Measurements from ENCODE around the gene WNT1. TPM values are rescaled to one million over a fixed set of nuclear protein-coding genes. Genes with fewer than 3 reads are reported as not detected.

The WNT1 gene
- total and polyA plus RNA-seq, 8 donors = not detected

- no peak for TF ChIP-seq CTCF (IDR thresholded peaks at IDR 0.05)
- no peaks in the 10 kb centered on the region for H3K4me1 ChIP-seq
- H3K36me3 ChIP-seq = peaks cover 0 to 66% (median 39%) of the 10 kb centered on the region in 3 donors
- no peaks in the 10 kb centered on the region for H3K27me3 ChIP-seq
- H3K4me3 ChIP-seq = no peak overlapping the region
- H3K27ac ChIP-seq = no peak overlapping the region
- no peaks in the 10 kb centered on the region for H3K9me3 ChIP-seq
- DNase-seq (no peak), ATAC-seq (no peak), FAIRE-seq (no peak)
- intact Hi-C loops (cut with DNase I) = no loop called here
- 82 to 86% methylated on average over 10 of the region's 10 CpGs for WGBS, 2 donors
Observed at GRCh38 chr12:49028666-49029275, 50.6 kb downstream of the WNT1 start.

GRCh38 chr12:49030119-49030518, 52.0 kb downstream of the WNT1 start:
- peak in 1 of 6 donors; percentile 8 for DNase-seq

GRCh38 chr12:49030714-49031572, 52.8 kb downstream of the WNT1 start:
- Histone ChIP-seq H3K4me3 (no peak overlapping the region), H3K27me3 (no peaks in the 10 kb centered on the region), H3K27ac (no peak overlapping the region), H3K4me1 (no peaks in the 10 kb centered on the region), H3K9me3 (no peaks in the 10 kb centered on the region), H3K36me3 (peaks cover 0 to 52% (median 28%) of the 10 kb centered on the region in 3 donors)
- DNase-seq = peak in 1 of 6 donors; percentile 7
- intact Hi-C loops (cut with DNase I) = no loop called here
- FAIRE-seq = no peak
- no peak for TF ChIP-seq CTCF (IDR thresholded peaks at IDR 0.05)
- no peak for ATAC-seq
- WGBS, 2 donors = 93 to 96% methylated on average over 19 of the region's 19 CpGs

More at GRCh38 chr12:49030119-49030518, 52.0 kb downstream of the WNT1 start:
- Histone ChIP-seq H3K36me3 (peaks cover 0 to 60% (median 33%) of the 10 kb centered on the region in 3 donors), H3K9me3 (no peaks in the 10 kb centered on the region), H3K27ac (no peak overlapping the region), H3K4me1 (no peaks in the 10 kb centered on the region), H3K27me3 (no peaks in the 10 kb centered on the region), H3K4me3 (no peak overlapping the region)
- intact Hi-C loops (cut with DNase I) = no loop called here
- no peak for ATAC-seq
- no peak for TF ChIP-seq CTCF (IDR thresholded peaks at IDR 0.05)
- WGBS, 2 donors = 87 to 92% methylated on average over 8 of the region's 8 CpGs
- FAIRE-seq = no peak

- Histone ChIP-seq H3K9me3 (no peaks in the 10 kb centered on the region), H3K27me3 (no peaks in the 10 kb centered on the region), H3K27ac (no peak overlapping the region), H3K36me3 (peaks cover 0 to 46% (median 21%) of the 10 kb centered on the region in 3 donors), H3K4me3 (no peak overlapping the region), H3K4me1 (no peaks in the 10 kb centered on the region)
- intact Hi-C loops (cut with DNase I) = no loop called here
- no peak for ATAC-seq
- 87 to 92% methylated on average over 8 of the region's 8 CpGs for WGBS, 2 donors
- FAIRE-seq = no peak
- DNase-seq = no peak
- no peak for TF ChIP-seq CTCF (IDR thresholded peaks at IDR 0.05)
Observed at GRCh38 chr12:49031573-49032161, 53.5 kb downstream of the WNT1 start.

Other genes with a start within 250 kb of the WNT1 start
- 10 to 100 TPM; 12.9 to 29.0 (median 20.2) TPM for gene ADCY6, start 189.2 kb upstream of the WNT1 start, total RNA-seq
- gene ADCY6, start 189.2 kb upstream of the WNT1 start, polyA plus RNA-seq = 10 to 100 TPM; 31.7 to 53.4 TPM
- 10 to 100 TPM in 1 of 6 donors, 1 to 10 TPM in 5; 1.3 to 16.3 (median 4.3) TPM for gene CACNB3, start 159.8 kb upstream of the WNT1 start, total RNA-seq
- 1 to 10 TPM; 6.5 to 8.9 TPM for gene CACNB3, start 159.8 kb upstream of the WNT1 start, polyA plus RNA-seq
- gene DDX23, start 126.2 kb upstream of the WNT1 start, total RNA-seq = 10 to 100 TPM; 25.9 to 49.3 (median 32.1) TPM
- 10 to 100 TPM; 32.4 to 55.6 TPM for gene DDX23, start 126.2 kb upstream of the WNT1 start, polyA plus RNA-seq
- gene RND1, start 112.5 kb upstream of the WNT1 start, total RNA-seq = 1 to 10 TPM in 4 of 6 donors, under 1 TPM in 2; 0.74 to 6.3 (median 1.3) TPM
- gene RND1, start 112.5 kb upstream of the WNT1 start, polyA plus RNA-seq = 1 to 10 TPM; 2.7 to 4.2 TPM
- 100 to 1,000 TPM in 4 of 6 donors, 10 to 100 TPM in 2; 70.9 to 144 (median 127) TPM for gene FKBP11, start 52.8 kb upstream of the WNT1 start, total RNA-seq
- 100 to 1,000 TPM in 1 of 2 donors, 10 to 100 TPM in 1; 97.3 to 155 TPM for gene FKBP11, start 52.8 kb upstream of the WNT1 start, polyA plus RNA-seq
- 10 to 100 TPM; 45.1 to 96.0 (median 61.7) TPM for gene ARF3, start 20.8 kb upstream of the WNT1 start, total RNA-seq
- 10 to 100 TPM; 29.5 to 42.1 TPM for gene ARF3, start 20.8 kb upstream of the WNT1 start, polyA plus RNA-seq
- gene WNT10B, start 6.6 kb upstream of the WNT1 start, total RNA-seq = under 1 TPM in 5 of 6 donors, not detected in 1; 0.08 to 0.31 (median 0.12) TPM
- gene WNT10B, start 6.6 kb upstream of the WNT1 start, polyA plus RNA-seq = under 1 TPM; 0.34 to 0.59 TPM
- gene DDN, start 21.1 kb downstream of the WNT1 start, total RNA-seq = under 1 TPM in 3 of 6 donors, not detected in 3; 0.03 to 0.09 (median 0.06) TPM
- under 1 TPM; 0.04 to 0.12 TPM for gene DDN, start 21.1 kb downstream of the WNT1 start, polyA plus RNA-seq
- 10 to 100 TPM; 18.2 to 29.8 (median 24.1) TPM for gene PRKAG1, start 40.5 kb downstream of the WNT1 start, total RNA-seq
- 10 to 100 TPM; 27.7 to 33.4 TPM for gene PRKAG1, start 40.5 kb downstream of the WNT1 start, polyA plus RNA-seq
- gene KMT2D, start 82.5 kb downstream of the WNT1 start, total RNA-seq = 10 to 100 TPM; 35.8 to 53.0 (median 39.5) TPM
- gene KMT2D, start 82.5 kb downstream of the WNT1 start, polyA plus RNA-seq = 10 to 100 TPM; 20.0 to 79.3 TPM
- gene RHEBL1, start 91.7 kb downstream of the WNT1 start, total RNA-seq = under 1 TPM in 3 of 6 donors, not detected in 3; 0.14 to 0.25 (median 0.18) TPM
- under 1 TPM; 0.38 to 0.63 TPM for gene RHEBL1, start 91.7 kb downstream of the WNT1 start, polyA plus RNA-seq
- under 1 TPM in 5 of 6 donors, not detected in 1; 0.03 to 0.53 (median 0.24) TPM for gene DHH, start 116.5 kb downstream of the WNT1 start, total RNA-seq
- under 1 TPM; 0.11 to 0.14 TPM for gene DHH, start 116.5 kb downstream of the WNT1 start, polyA plus RNA-seq
- 10 to 100 TPM; 12.9 to 37.6 (median 20.4) TPM for gene LMBR1L, start 132.5 kb downstream of the WNT1 start, total RNA-seq
- 10 to 100 TPM; 46.6 to 76.5 TPM for gene LMBR1L, start 132.5 kb downstream of the WNT1 start, polyA plus RNA-seq
- 100 to 1,000 TPM in 3 of 6 donors, 10 to 100 TPM in 3; 43.1 to 185 (median 108) TPM for gene TUBA1B, start 153.1 kb downstream of the WNT1 start, total RNA-seq
- gene TUBA1B, start 153.1 kb downstream of the WNT1 start, polyA plus RNA-seq = 100 to 1,000 TPM in 1 of 2 donors, 10 to 100 TPM in 1; 92.0 to 214 TPM
- gene TUBA1A, start 210.8 kb downstream of the WNT1 start, total RNA-seq = 10 to 100 TPM in 5 of 6 donors, 1 to 10 TPM in 1; 9.1 to 93.8 (median 21.4) TPM
- gene TUBA1A, start 210.8 kb downstream of the WNT1 start, polyA plus RNA-seq = 10 to 100 TPM; 31.1 to 86.8 TPM

Measured in pancreas (tissue), 10 donors.